HFF-Myc (cell line): ENCODE data around the gene MNX1.

ENCODE experiments used
- DNase-seq: peaks from one replicate; pipeline ENCODE4 v3.0.0-alpha.2; 2011; ENCODE audit warnings: low read depth; ENCODE audit errors: extremely low read depth
- H3K4me3 ChIP-seq: replicated peaks from 2 replicates; pipeline ENCODE4 v1.5.1; 2011; ENCODE audit warnings: low read depth, mild to moderate bottlenecking, control low read depth, low read length
- CTCF ChIP-seq: IDR thresholded peaks from 2 replicates; pipeline ENCODE4 v1.5.1; 2012; ENCODE audit warnings: mild to moderate bottlenecking, low read depth, low read length, control low read depth; ENCODE audit errors: missing control alignments

Gene MNX1

GRCh38 chr7:157054927-157055326, 44.5 kb upstream of the MNX1 start:
- TF ChIP-seq CTCF: no peak
- DNase-seq: no peak
- H3K4me3 ChIP-seq: no peak overlapping the region

- TF ChIP-seq CTCF: no peak
- DNase-seq: no peak
- H3K4me3 ChIP-seq: no peak overlapping the region
Measured at GRCh38 chr7:157053118-157053517, 42.7 kb upstream of the MNX1 start.

GRCh38 chr7:157047148-157047547, 36.7 kb upstream of the MNX1 start:
- no peak for TF ChIP-seq CTCF
- DNase-seq: no peak

GRCh38 chr7:157046681-157047080, 36.2 kb upstream of the MNX1 start:
- no peak overlapping the region for H3K4me3 ChIP-seq
- TF ChIP-seq CTCF: no peak
- no peak for DNase-seq

More at GRCh38 chr7:157047148-157047547, 36.7 kb upstream of the MNX1 start:
- no peak overlapping the region for H3K4me3 ChIP-seq

- no peak for DNase-seq
- no peak overlapping the region for H3K4me3 ChIP-seq
- no peak for TF ChIP-seq CTCF
Measured at GRCh38 chr7:157044943-157045660, 34.6 kb upstream of the MNX1 start.

GRCh38 chr7:157044147-157044687, 33.8 kb upstream of the MNX1 start:
- H3K4me3 ChIP-seq: no peak overlapping the region
- TF ChIP-seq CTCF: no peak
- no peak for DNase-seq
